GM21528 (cell line): ENCODE results near the gene OR52E4.

Experiments
- ATAC-seq: cut with Tn5 transposase; IDR thresholded peaks from one replicate; pipeline ENCODE4 v1.9.1; 2021; ENCODE audit warnings: mild to moderate bottlenecking, moderate library complexity; ENCODE audit not compliant: unreplicated experiment, low FRiP score

OR52E4 gene

GRCh38 chr11:5880329-5880728, at the start of gene OR52E4:
Gene OR52E4 (plus strand): TSS chr11:5880629. CDS start chr11:5884293, 3,664 bp downstream.
- ATAC-seq: no peak

DNA sequence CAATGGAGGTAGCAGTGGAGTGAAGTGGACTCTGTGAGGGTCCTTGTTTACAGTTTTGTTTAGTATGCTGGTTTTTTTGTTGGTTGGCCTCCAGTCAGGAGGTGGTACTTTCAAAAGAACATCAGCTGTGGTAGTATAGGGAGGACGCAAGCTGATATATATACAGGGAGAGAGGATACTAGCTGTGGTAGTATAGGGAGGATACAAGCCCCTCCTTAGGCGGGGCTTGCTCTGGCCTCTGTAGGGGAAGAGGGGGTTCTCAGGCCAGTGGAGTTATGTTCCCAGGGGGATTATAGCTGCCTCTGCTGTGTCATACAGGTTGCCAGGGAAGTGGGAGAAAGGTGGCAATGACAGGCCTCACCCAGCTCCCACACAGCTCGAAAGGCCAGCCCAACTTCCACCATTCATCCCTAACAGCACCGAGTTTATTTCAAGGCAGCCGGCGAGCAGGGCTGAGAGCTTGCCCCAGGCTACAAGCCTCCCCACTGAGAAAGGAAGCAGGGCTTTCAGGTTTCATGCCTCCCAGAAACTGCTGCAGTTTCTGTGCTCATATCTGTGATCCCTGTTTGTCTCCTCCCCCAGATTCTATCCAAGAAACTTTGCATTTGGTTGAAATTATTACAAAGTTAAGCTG, 49.1 kb upstream of the OR52E4 start:
- ATAC-seq: no peak

DNA sequence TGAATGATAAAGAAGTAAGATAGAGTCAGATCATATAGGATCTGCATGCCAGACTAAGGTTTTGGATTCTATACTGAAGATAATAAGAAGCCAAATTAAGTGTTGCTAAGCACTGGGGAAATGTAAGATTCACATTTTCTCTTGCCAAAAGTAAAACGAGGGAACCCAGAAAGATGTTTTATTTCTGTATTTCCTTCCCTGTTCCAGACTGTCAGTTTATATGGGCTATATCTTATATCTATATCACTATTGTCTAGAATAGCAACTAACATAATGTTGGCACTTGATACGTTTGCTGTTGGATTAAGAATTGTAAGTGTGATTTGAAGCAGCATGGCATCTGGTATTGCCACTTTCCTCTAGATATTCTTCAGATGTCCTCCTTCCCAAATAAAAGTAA, 47.0 kb upstream of the OR52E4 start:
- ATAC-seq: no peak

- ATAC-seq: no peak
Observed at GRCh38 chr11:5837695-5838094, 42.7 kb upstream of the OR52E4 start.

DNA sequence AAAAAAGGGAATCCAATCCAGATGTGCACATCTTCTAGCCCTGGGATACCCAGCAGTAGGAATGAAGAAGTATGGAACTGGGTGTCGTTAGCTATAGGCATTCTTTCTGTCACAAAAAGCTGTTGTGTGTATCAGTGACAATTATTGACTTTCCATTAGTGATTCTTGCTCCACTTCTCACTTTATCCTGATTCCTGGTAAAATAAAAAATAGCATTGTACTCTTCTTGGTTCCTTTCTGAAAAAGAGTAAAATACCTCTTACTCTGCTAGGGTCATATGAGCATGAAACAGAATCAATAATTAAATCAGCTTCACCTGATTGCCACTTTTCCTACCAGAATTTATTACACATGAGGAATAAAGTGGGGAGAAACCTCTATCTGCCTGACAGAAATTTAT, 38.6 kb upstream of the OR52E4 start, which contains the start of gene OR52E6:
OR52E6 (minus strand) TSS at position 101 of the 400 bp plus-strand sequence; CDS start at position 101, 0 bp downstream.
- no peak for ATAC-seq

- no peak for ATAC-seq
Observed at GRCh38 chr11:5846701-5847100, 33.7 kb upstream of the OR52E4 start.

- no peak for ATAC-seq
Observed at GRCh38 chr11:5847711-5848110, 32.7 kb upstream of the OR52E4 start.

- ATAC-seq: no peak
Observed at GRCh38 chr11:5851002-5851401, 29.4 kb upstream of the OR52E4 start.

DNA sequence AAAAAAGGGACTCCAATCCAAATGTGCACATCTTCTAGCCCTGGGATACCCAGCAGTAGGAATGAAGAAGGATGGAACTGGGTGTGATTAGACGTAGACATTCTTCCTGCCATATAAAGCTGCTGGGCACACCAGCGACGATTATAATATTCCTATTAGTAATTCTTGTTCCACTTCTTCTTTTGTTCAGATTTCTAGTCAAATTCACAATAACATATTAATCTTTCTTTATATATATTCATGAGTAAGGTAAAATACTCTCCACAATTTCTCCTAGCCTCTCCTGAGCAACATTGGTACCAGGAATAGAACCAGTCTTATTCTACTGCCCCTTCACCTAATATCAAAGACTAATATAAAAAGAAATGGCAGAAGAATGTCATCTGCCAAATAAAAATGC, 22.8 kb upstream of the OR52E4 start, which contains the start of gene OR52E8:
OR52E8 (minus strand) TSS at position 101 of the 400 bp plus-strand sequence; CDS start at position 101, 0 bp downstream.
- no peak for ATAC-seq

- no peak for ATAC-seq
Observed at GRCh38 chr11:5865826-5866225, 14.6 kb upstream of the OR52E4 start.

- ATAC-seq: no peak
Observed at GRCh38 chr11:5878564-5878963, 1.9 kb upstream of the OR52E4 start.

DNA sequence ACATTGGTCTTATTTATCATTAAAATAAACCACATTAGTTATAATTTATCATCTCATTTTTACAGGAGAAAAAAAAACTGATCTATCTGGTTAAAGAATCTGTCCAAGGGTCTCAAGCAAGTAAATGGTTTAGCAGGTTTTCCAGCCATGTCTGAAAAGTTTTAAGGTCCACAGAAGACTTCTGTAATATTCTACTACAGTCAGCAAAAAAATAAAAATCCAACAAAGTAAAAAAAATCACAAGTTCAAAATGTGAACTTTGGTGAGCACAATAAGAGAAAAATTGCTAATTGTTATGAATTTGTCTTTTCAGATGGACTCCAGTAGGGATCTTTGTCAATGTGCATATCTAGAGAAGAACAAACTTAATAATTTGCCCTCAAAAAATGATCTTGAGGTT, 1.3 kb downstream of the OR52E4 start:
- ATAC-seq: no peak

DNA sequence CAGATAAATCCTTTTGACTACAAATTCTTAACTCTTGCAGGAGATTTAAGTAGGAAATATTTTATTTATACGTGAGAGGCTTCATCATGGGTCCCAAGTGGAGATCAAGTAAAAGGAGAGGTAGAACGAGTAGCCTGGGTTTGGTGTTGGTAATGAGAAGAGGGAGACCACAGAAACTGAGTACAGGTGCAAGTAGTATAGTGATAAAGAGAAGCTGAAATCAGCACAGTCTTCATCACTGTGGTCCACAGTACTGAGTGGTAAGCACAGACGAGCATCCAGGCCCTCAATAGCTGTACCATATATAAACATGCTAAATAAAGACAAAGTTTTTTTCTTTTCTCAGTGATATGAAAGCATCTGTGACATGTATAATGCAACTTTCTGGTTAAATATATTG, 6.7 kb downstream of the OR52E4 start:
- ATAC-seq: no peak

- no peak for ATAC-seq
Observed at GRCh38 chr11:5887661-5888060, 7.2 kb downstream of the OR52E4 start.

- no peak for ATAC-seq
Observed at GRCh38 chr11:5891216-5891800, 10.9 kb downstream of the OR52E4 start.

GRCh38 chr11:5892908-5893307, 12.5 kb downstream of the OR52E4 start, which contains the start of gene OR52E5:
Gene OR52E5 (plus strand): TSS chr11:5893208. CDS start chr11:5900777, 7,569 bp downstream.
- no peak for ATAC-seq

GRCh38 chr11:5899534-5899933, 19.1 kb downstream of the OR52E4 start:
- ATAC-seq: no peak

DNA sequence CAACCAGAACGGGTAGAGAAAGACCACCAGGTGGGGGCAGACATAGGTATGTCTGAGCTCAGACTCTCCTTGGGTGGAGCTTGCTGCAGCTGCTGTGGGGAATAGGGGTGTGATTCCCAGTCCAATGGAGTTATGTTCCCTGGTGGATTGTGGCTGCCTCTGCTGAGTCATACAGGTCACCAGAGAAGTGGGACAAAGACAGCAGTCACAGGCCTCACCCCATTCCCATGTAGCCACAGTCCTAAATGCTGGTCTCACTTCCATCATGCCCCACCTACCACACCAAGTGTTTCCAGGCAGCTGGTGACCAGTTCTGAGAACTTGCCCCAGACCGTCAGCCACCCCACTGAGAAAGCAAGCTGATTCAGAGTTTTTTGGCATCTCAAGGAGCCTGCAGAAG, 30.1 kb downstream of the OR52E4 start:
- no peak for ATAC-seq

DNA sequence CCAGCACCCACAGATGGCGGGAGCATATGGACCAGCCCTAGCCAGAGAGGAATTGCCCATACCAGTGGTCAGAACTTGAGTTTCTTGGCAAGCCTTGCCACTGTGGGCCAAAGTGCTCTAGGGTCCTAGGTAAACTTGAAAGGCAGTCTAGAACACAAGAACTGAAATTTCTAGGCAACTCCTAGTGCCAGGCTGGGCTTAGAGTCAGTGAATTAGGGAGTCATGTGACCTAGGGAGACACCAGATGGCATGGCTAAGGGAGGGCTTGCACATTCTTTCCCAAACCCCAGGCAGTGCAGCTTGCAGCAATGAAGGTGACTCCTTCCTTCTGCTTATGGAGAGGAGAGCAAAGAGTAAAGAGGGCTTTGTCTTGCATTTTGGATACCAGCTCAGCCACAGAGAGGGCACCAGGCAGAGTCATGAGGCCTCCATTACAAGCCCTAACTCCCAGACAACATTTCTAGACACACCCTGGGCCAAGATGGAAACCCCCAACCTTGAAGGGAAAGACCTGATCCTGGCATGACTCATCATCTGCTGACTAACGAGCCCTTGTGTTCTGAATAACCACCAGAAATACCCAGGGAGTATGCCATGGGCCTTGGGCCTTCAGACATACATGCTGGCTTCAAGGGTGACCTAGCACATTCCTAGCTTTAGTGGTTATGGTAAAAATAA, 42.5 kb downstream of the OR52E4 start:
- no peak for ATAC-seq

DNA sequence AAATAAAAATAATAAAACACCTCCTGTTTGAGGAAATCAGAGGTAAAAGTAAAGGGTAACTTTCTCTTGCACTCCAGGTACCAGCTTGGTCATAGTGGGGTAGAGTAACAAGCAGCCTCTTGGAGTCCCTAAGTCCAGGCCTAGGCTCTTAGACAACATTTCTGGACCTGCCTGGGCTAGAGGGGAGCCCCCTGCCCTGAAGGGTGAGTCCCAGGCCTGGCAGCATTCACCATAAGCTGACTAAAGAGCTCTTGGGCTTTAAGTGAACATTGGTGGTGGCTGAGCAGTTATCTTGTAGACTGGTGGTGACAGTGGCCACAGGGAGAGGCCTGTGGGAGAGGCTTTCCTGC, 43.0 kb downstream of the OR52E4 start:
- no peak for ATAC-seq

DNA sequence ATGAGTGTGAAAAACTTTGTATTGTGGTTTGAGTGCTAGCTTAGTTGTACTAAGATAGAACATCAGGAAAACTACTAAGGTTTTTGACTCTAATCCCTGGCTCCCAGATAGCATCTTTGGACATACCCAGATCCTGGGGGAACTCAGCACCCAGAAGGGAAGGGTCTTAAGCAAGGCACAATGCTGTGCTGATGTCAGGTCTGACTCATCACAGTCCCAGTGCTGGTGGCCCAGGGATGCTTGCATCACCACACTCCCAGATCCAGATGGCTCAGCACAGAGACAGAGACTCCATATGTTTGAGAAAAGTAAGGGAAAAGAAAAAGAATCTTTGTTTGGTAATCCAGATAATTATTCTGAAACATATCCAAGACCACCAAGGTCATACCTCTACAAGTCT, 43.4 kb downstream of the OR52E4 start:
- no peak for ATAC-seq

- no peak for ATAC-seq
Observed at GRCh38 chr11:5928271-5928670, 47.8 kb downstream of the OR52E4 start.
